ENCODE measurements around the gene ISLR2. TPM values are rescaled to one million over a fixed set of nuclear protein-coding genes. Genes with fewer than 3 reads are reported as not detected.

ISLR2 gene
- total RNA-seq, result not detected in 2 replicates

GRCh38 chr15:74130155-74130848, at the start of gene ISLR2:
Gene ISLR2, plus strand, starts transcription at chr15:74130586. Its CDS starts 2,169 bp downstream, at chr15:74132755.

GRCh38 chr15:74082450-74082849, 47.9 kb upstream of the ISLR2 start, which contains the start of gene GOLGA6A:
Gene GOLGA6A, minus strand, starts transcription at chr15:74082550. Its CDS starts 41 bp downstream, at chr15:74082509.

GRCh38 chr15:74173380-74174218, 43.2 kb downstream of the ISLR2 start, which contains the start of gene ISLR:
Gene ISLR, plus strand, starts transcription at chr15:74173710. Its CDS starts 1,149 bp downstream, at chr15:74174859.

Other genes starting within 250 kb of the ISLR2 start
- 340 and 410 TPM in 2 replicates for gene LOXL1, start 204.1 kb upstream of the ISLR2 start, total RNA-seq
- 12.7 and 13.8 TPM in 2 replicates for gene STOML1, start 138.3 kb upstream of the ISLR2 start, total RNA-seq
- gene PML, start 135.9 kb upstream of the ISLR2 start, total RNA-seq, result 189 and 197 TPM in 2 replicates
- not detected in 2 replicates for gene GOLGA6A, start 48.0 kb upstream of the ISLR2 start, total RNA-seq
- gene ISLR, start 43.1 kb downstream of the ISLR2 start, total RNA-seq, result 259 and 362 TPM in 2 replicates
- gene STRA6, start 72.2 kb downstream of the ISLR2 start, total RNA-seq, result 0.44 TPM in 1 of 2 replicates, not detected in the other
- gene CCDC33, start 105.7 kb downstream of the ISLR2 start, total RNA-seq, result not detected in 2 replicates
- 0.81 and 1.7 TPM in 2 replicates for gene CYP11A1, start 237.1 kb downstream of the ISLR2 start, total RNA-seq